Suprapubic skin (tissue), 4 donors: ENCODE data around the gene GPR160. TPM values are rescaled to one million over a fixed set of nuclear protein-coding genes. Genes with fewer than 3 reads are reported as not detected.

ENCODE experiments used
- DNase-seq, 2 donors: peaks; one replicate each; pipeline ENCODE4 v3.0.0-alpha.2; 2019; ENCODE audit warnings: low spot score in 2 of 2
- H3K27ac ChIP-seq: fragments of 200-600 bp; sonication (generic); one replicate; pipeline ENCODE4 v1.5.1; 2019
- H3K27me3 ChIP-seq: fragments of 200-600 bp; sonication (generic); one replicate; pipeline ENCODE4 v1.5.1; 2019
- H3K36me3 ChIP-seq: fragments of 200-600 bp; sonication (generic); one replicate; pipeline ENCODE4 v1.5.1; 2019
- H3K4me1 ChIP-seq: fragments of 200-600 bp; sonication (generic); one replicate; pipeline ENCODE4 v1.5.1; 2019
- H3K4me3 ChIP-seq: fragments of 200-600 bp; sonication (generic); one replicate; pipeline ENCODE4 v1.5.1; 2019; ENCODE audit warnings: mild to moderate bottlenecking
- H3K9me3 ChIP-seq: fragments of 200-600 bp; sonication (generic); one replicate; pipeline ENCODE4 v1.5.1; 2019
- CTCF ChIP-seq, 2 donors: fragments of 200-600 bp in 1 of 2; fragments of 450-650 bp in 1 of 2; sonication (generic) in 1 of 2; IDR thresholded peaks; one replicate each; pipeline ENCODE4 v1.5.1; 2016 to 2019; ENCODE audit warnings: antibody characterized with exemption in 2 of 2, mild to moderate bottlenecking in 1 of 2, moderate library complexity in 1 of 2
- EP300 ChIP-seq: sonication (generic); formaldehyde crosslinking; IDR thresholded peaks from one replicate; pipeline ENCODE4 v1.6.1; 2017; ENCODE audit warnings: antibody characterized with exemption
- POLR2A ChIP-seq, 2 donors: fragments of 450-650 bp; IDR thresholded peaks; one replicate each; pipeline ENCODE4 v1.6.1; 2017; ENCODE audit warnings: antibody characterized with exemption in 2 of 2, mild to moderate bottlenecking in 2 of 2, moderate library complexity in 2 of 2
- POLR2AphosphoS5 ChIP-seq, 3 donors: sonication (generic); formaldehyde crosslinking; IDR thresholded peaks; one replicate each; pipeline ENCODE4 v1.6.1; 2017; ENCODE audit warnings: antibody characterized with exemption in 3 of 3
- WGBS: methylation state at CpG from one replicate; pipeline ENCODE4 v1.1.5; 2018; 5-methylcytosine and 5-hydroxymethylcytosine counted together
- total RNA-seq, 4 donors: library from RNA; depleted of rRNA; stranded (reverse); fragments of >200 nt; gene quantifications; one replicate each; pipeline ENCODE4 v1.1.0, GENCODE V29; 2016

GPR160 gene
- total RNA-seq, 4 donors from 2014 or later, result 2.8 to 12.2 (median 3.0) TPM

GRCh38 chr3:170085396-170085795, 47.6 kb downstream of the GPR160 start:
- H3K4me1 ChIP-seq, result no peaks in the 10 kb centered on the region
- no peak overlapping the region for H3K27ac ChIP-seq
- no peak for DNase-seq
- H3K9me3 ChIP-seq, result no peaks in the 10 kb centered on the region
- TF ChIP-seq EP300 (no peak), CTCF (IDR thresholded peaks at IDR 0.05) (no peak), POLR2AphosphoS5 (IDR thresholded peaks at IDR 0.05) (no peak), POLR2A (IDR thresholded peaks at IDR 0.05) (no peak)
- peaks cover 19% of the 10 kb centered on the region for H3K36me3 ChIP-seq
- H3K27me3 ChIP-seq, result no peaks in the 10 kb centered on the region
- no peak overlapping the region for H3K4me3 ChIP-seq
- 92% methylated on average over 6 of the region's 6 CpGs for WGBS

GRCh38 chr3:170089862-170090600, 52.2 kb downstream of the GPR160 start:
- Histone ChIP-seq H3K36me3 (peaks cover 43% of the 10 kb centered on the region), H3K9me3 (no peaks in the 10 kb centered on the region), H3K4me3 (no peak overlapping the region), H3K27me3 (no peaks in the 10 kb centered on the region), H3K27ac (no peak overlapping the region), H3K4me1 (no peaks in the 10 kb centered on the region)
- 91% methylated on average over 3 of the region's 3 CpGs for WGBS
- no peak for DNase-seq
- TF ChIP-seq EP300 (no peak), CTCF (IDR thresholded peaks at IDR 0.05) (no peak), POLR2AphosphoS5 (IDR thresholded peaks at IDR 0.05) (no peak), POLR2A (IDR thresholded peaks at IDR 0.05) (no peak)

- DNase-seq, result no peak
- no peak for TF ChIP-seq POLR2A (IDR thresholded peaks at IDR 0.05)
- no peak for TF ChIP-seq POLR2AphosphoS5 (IDR thresholded peaks at IDR 0.05)
- TF ChIP-seq EP300, result no peak
- no peak for TF ChIP-seq CTCF (IDR thresholded peaks at IDR 0.05)
- Histone ChIP-seq H3K9me3 (no peaks in the 10 kb centered on the region), H3K27ac (no peak overlapping the region), H3K4me1 (no peaks in the 10 kb centered on the region), H3K27me3 (no peaks in the 10 kb centered on the region), H3K4me3 (no peak overlapping the region), H3K36me3 (peaks cover 39% of the 10 kb centered on the region)
Observed at GRCh38 chr3:170090601-170090981, 52.8 kb downstream of the GPR160 start.

- no peak overlapping the region for H3K27ac ChIP-seq
- DNase-seq, result no peak
- no peaks in the 10 kb centered on the region for H3K4me1 ChIP-seq
- no peaks in the 10 kb centered on the region for H3K27me3 ChIP-seq
- H3K4me3 ChIP-seq, result no peak overlapping the region
- H3K9me3 ChIP-seq, result no peaks in the 10 kb centered on the region
- no peak for TF ChIP-seq CTCF (IDR thresholded peaks at IDR 0.05)
- H3K36me3 ChIP-seq, result peaks cover 55% of the 10 kb centered on the region
- WGBS, result 98% methylated on average over 3 of the region's 3 CpGs
Observed at GRCh38 chr3:170092907-170093306, 55.1 kb downstream of the GPR160 start.

GRCh38 chr3:170095771-170096170, 58.0 kb downstream of the GPR160 start:
- Histone ChIP-seq H3K36me3 (peaks cover 80% of the 10 kb centered on the region), H3K4me3 (no peak overlapping the region), H3K27me3 (no peaks in the 10 kb centered on the region), H3K27ac (no peak overlapping the region), H3K4me1 (no peaks in the 10 kb centered on the region), H3K9me3 (no peaks in the 10 kb centered on the region)
- WGBS, result 49% methylated on average over 4 of the region's 4 CpGs
- no peak for DNase-seq
- TF ChIP-seq POLR2AphosphoS5 (IDR thresholded peaks at IDR 0.05) (no peak), CTCF (IDR thresholded peaks at IDR 0.05) (no peak), POLR2A (IDR thresholded peaks at IDR 0.05) (no peak), EP300 (no peak)
